ENCODE data around the gene MT1M. TPM values are rescaled to one million over a fixed set of nuclear protein-coding genes. Genes with fewer than 3 reads are reported as not detected.

The MT1M gene
- total and polyA plus RNA-seq, 12 donors = 0.44 to 50.3 (median 9.3) TPM

GRCh38 chr16:56635441-56635967, 3.0 kb downstream of the MT1M start:
- intact Hi-C loops (cut with DNase I) = no loop called here
- Histone ChIP-seq H3K9me3 (replicated peaks in 1 of 3) (no peaks in the 10 kb centered on the region), H3K4me3 (peak overlapping the region in 1 of 4 donors; percentile 26), H3K4me1 (replicated peaks in 1 of 2) (peaks cover 0 to 19% of the 10 kb centered on the region in 2 donors), H3K36me3 (replicated peaks in 1 of 2) (no peaks in the 10 kb centered on the region), H3K27ac (no peak overlapping the region), H3K27me3 (peaks cover 7% of the 10 kb centered on the region)
- WGBS, 4 donors = 23 to 52% (median 37%) methylated on average over 8 to 40 of the region's 40 CpGs
- TF ChIP-seq, protein P1, sequence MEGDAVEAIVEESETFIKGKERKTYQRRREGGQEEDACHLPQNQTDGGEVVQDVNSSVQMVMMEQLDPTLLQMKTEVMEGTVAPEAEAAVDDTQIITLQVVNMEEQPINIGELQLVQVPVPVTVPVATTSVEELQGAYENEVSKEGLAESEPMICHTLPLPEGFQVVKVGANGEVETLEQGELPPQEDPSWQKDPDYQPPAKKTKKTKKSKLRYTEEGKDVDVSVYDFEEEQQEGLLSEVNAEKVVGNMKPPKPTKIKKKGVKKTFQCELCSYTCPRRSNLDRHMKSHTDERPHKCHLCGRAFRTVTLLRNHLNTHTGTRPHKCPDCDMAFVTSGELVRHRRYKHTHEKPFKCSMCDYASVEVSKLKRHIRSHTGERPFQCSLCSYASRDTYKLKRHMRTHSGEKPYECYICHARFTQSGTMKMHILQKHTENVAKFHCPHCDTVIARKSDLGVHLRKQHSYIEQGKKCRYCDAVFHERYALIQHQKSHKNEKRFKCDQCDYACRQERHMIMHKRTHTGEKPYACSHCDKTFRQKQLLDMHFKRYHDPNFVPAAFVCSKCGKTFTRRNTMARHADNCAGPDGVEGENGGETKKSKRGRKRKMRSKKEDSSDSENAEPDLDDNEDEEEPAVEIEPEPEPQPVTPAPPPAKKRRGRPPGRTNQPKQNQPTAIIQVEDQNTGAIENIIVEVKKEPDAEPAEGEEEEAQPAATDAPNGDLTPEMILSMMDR (IDR thresholded peaks at IDR 0.05) = no peak
- no peak for TF ChIP-seq POLR2A (IDR thresholded peaks at IDR 0.05)
- no peak for DNase-seq

- H3K4me1 ChIP-seq (replicated peaks in 1 of 2) = peaks cover 0 to 19% of the 10 kb centered on the region in 2 donors
- intact Hi-C loops (cut with DNase I) = no loop called here
- WGBS, 4 donors = 70 to 79% (median 75%) methylated on average over 9 of the region's 9 CpGs
Measured at GRCh38 chr16:56636616-56637413, 4.4 kb downstream of the MT1M start.

DNA sequence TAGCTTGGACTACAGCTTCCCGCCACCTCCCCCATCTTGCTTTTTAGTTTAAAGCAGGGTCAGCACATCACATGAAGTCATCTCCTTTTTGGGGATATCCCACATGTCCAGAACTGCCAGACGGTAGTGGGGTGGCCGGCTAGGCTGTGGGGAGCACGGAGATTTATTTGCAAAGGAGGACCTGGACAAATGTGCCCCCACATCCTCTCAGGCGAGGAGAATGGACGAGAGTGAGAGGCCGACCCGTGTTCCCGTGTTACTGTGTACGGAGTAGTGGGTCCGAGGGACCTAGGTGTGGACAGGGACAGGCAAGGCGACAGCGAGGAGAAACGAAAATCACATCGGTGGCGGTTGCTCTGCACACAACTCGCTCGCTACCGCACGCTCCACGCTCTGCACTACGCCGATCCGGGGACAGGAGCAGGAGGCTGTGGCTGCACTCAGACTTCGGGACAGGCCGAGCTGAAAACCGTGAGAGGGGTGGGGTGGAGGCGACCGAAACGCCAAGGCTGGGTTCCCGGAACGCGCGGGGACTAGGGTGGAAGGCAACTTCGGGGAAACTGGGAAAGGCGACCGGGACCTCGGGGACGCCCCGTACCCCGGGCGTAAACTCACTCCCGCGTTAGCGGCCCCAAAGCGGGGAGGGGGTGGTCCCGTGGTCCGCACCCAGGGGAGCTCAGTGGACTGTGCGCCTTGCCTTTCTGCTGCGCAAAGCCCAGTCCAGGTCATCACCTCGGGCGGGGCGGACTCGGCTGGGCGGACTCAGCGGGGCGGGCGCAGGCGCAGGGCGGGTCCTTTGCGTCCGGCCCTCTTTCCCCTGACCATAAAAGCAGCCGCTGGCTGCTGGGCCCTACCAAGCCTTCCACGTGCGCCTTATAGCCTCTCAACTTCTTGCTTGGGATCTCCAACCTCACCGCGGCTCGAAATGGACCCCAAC, 5.6 kb downstream of the MT1M start, which contains the start of gene MT1A:
TSS of gene MT1A (plus strand) at position 853 of the 937 bp plus-strand sequence. CDS start at position 926, 73 bp downstream.
- peak; percentile 32 to 40 for TF ChIP-seq POLR2A (IDR thresholded peaks at IDR 0.05)
- TF ChIP-seq, protein P1 (IDR thresholded peaks at IDR 0.05) = no peak
- intact Hi-C loops (cut with DNase I) = no loop called here
- peak; percentile 56 to 81 (median 78) for DNase-seq
- WGBS, 4 donors = 22 to 48% (median 31%) methylated on average over 24 to 68 of the region's 68 CpGs
- Histone ChIP-seq H3K36me3 (replicated peaks in 1 of 2) (no peaks in the 10 kb centered on the region), H3K27ac (peak within 1 kb of the TSS in 1 of 5 donors; percentile 76), H3K27me3 (peaks cover 7% of the 10 kb centered on the region), H3K4me1 (replicated peaks in 1 of 2) (peaks cover 0 to 11% of the 10 kb centered on the region in 2 donors), H3K9me3 (replicated peaks in 1 of 3) (no peaks in the 10 kb centered on the region), H3K4me3 (peak within 1 kb of the TSS in 1 of 4 donors; percentile 59)

More at GRCh38 chr16:56636616-56637413, 4.4 kb downstream of the MT1M start:
- Histone ChIP-seq H3K4me3 (no peak overlapping the region), H3K27ac (no peak overlapping the region), H3K9me3 (replicated peaks in 1 of 3) (no peaks in the 10 kb centered on the region), H3K27me3 (peaks cover 7% of the 10 kb centered on the region), H3K36me3 (replicated peaks in 1 of 2) (no peaks in the 10 kb centered on the region)
- no peak for TF ChIP-seq POLR2A (IDR thresholded peaks at IDR 0.05)
- DNase-seq = no peak

- H3K27ac ChIP-seq = no peak overlapping the region
- H3K4me3 ChIP-seq = no peak overlapping the region
- intact Hi-C loops (cut with DNase I) = no loop called here
- WGBS, 4 donors = 69 to 100% (median 71%) methylated on average over 1 of the region's 1 CpG
- H3K4me1 ChIP-seq (replicated peaks in 1 of 2) = peaks cover 0 to 11% of the 10 kb centered on the region in 2 donors
- peaks cover 7% of the 10 kb centered on the region for H3K27me3 ChIP-seq
- no peaks in the 10 kb centered on the region for H3K9me3 ChIP-seq (replicated peaks in 1 of 3)
- TF ChIP-seq, protein P1 (IDR thresholded peaks at IDR 0.05) = no peak
- no peak for TF ChIP-seq POLR2A (IDR thresholded peaks at IDR 0.05)
- DNase-seq = no peak
- no peaks in the 10 kb centered on the region for H3K36me3 ChIP-seq (replicated peaks in 1 of 2)
Measured at GRCh38 chr16:56639045-56639444, 6.6 kb downstream of the MT1M start.
